CD4-positive, alpha-beta T cell (primary cell): ENCODE measurements around the gene CHP1. TPM values are rescaled to one million over a fixed set of nuclear protein-coding genes. Genes with fewer than 3 reads are reported as not detected.

ENCODE experiments used
- ATAC-seq: fragments of 200-7000 bp; cut with Tn5 transposase; one replicate; pipeline ENCODE4 v1.10.0; 2022; ENCODE audit warnings: mild to moderate bottlenecking; ENCODE audit not compliant: poor library complexity
- CTCF ChIA-PET: fragments of 350-600 bp; sonication (Branson Sonifier 250); formaldehyde crosslinking; loops from one replicate; lab custom pipeline; 2021; ENCODE audit warnings: antibody characterized with exemption, inconsistent platforms; lab: Charles Lee
- POLR2A ChIA-PET: fragments of 350-600 bp; sonication (Branson Sonifier 250); formaldehyde crosslinking; loops from one replicate; lab custom pipeline; 2021; ENCODE audit warnings: antibody characterized with exemption, inconsistent platforms; lab: Charles Lee
- DNase-seq, 14 experiments: peaks; one replicate each; pipeline ENCODE4 v3.0.0-alpha.2; 2013 to 2020; ENCODE audit warnings: mixed read lengths in 2 of 14
- H3K27ac ChIP-seq, 2 donors: one replicate each; pipeline versions ENCODE4 v1.5.1 to v1.7.0; 2013; ENCODE audit warnings: low read length in 2 of 2, low read depth in 1 of 2, mild to moderate bottlenecking in 1 of 2
- H3K27me3 ChIP-seq, 2 experiments: 1 replicate in 1 of 2; 2 replicates in 1 of 2; pipeline versions ENCODE4 v1.6.1 to v1.7.0; 2013; ENCODE audit warnings: low read length in 2 of 2, control low read depth in 1 of 2, mild to moderate bottlenecking in 1 of 2, moderate library complexity in 1 of 2; ENCODE audit not compliant: insufficient read depth in 2 of 2, control insufficient read depth in 1 of 2
- H3K36me3 ChIP-seq: one replicate; pipeline ENCODE4 v1.6.1; 2013; ENCODE audit warnings: low read length, control low read depth; ENCODE audit not compliant: insufficient read depth
- H3K4me1 ChIP-seq: one replicate; pipeline ENCODE4 v1.6.1; 2013; ENCODE audit warnings: low read length, control low read depth; ENCODE audit not compliant: insufficient read depth
- H3K4me3 ChIP-seq: one replicate; pipeline ENCODE4 v1.5.1; 2013; ENCODE audit warnings: mild to moderate bottlenecking, low read length, moderate library complexity
- H3K9me3 ChIP-seq, 2 experiments: 1 replicate in 1 of 2; 2 replicates in 1 of 2; pipeline versions ENCODE4 v1.6.1 to v1.7.0; 2013; ENCODE audit warnings: low read length in 2 of 2, mild to moderate bottlenecking in 2 of 2, control low read depth in 1 of 2, moderate library complexity in 1 of 2; ENCODE audit not compliant: control insufficient read depth in 1 of 2, insufficient read depth in 1 of 2
- H3K27ac Mint-ChIP-seq: one replicate; pipeline ENCODE4 v1.8.0; 2020; ENCODE audit warnings: mixed read lengths
- H3K27me3 Mint-ChIP-seq: one replicate; pipeline ENCODE4 v1.8.0; 2021; ENCODE audit warnings: mixed read lengths
- H3K36me3 Mint-ChIP-seq: one replicate; pipeline ENCODE4 v1.8.0; 2021; ENCODE audit warnings: low read depth, mixed read lengths
- H3K4me1 Mint-ChIP-seq: one replicate; pipeline ENCODE4 v1.8.0; 2021; ENCODE audit warnings: low read depth, mixed read lengths
- H3K4me3 Mint-ChIP-seq: one replicate; pipeline ENCODE4 v1.8.0; 2020; ENCODE audit warnings: mild to moderate bottlenecking, mixed read lengths
- H3K9me3 Mint-ChIP-seq: one replicate; pipeline ENCODE4 v1.8.0; 2020; ENCODE audit warnings: mixed read lengths
- CTCF ChIP-seq: fragments of 200-600 bp; IDR thresholded peaks from one replicate; pipeline ENCODE4 v1.8.0; 2022; ENCODE audit warnings: antibody characterized with exemption, mild to moderate bottlenecking
- intact Hi-C, 2 experiments: fragments of 100-400 bp; cut with DNase I in 1 of 2; cut with micrococcal nuclease in 1 of 2; formaldehyde crosslinking; loops; one replicate each; pipeline versions ENCODE4 v1.15.1 to v1.9.0; 2023 to 2025; cut with DNase I, micrococcal nuclease
- total RNA-seq, 174 experiments: library from RNA in 2 of 174; stranded (reverse) in 2 of 174; gene quantifications; one replicate each; pipeline ENCODE4 v1.2.3 and lab custom pipeline; 2021 to 2026

The CHP1 gene
- total RNA-seq, 2 experiments from 2014 or later: 20.7 to 25.5 TPM

GRCh38 chr15:41251411-41251810 is 20.3 kb downstream of the CHP1 start:
- H3K4me1 ChIP-seq: no peaks in the 10 kb centered on the region
- Mint-ChIP-seq H3K9me3 (no peaks in the 10 kb centered on the region), H3K27ac (no peak overlapping the region), H3K4me3 (no peak overlapping the region), H3K27me3 (no peaks in the 10 kb centered on the region), H3K4me1 (no peaks in the 10 kb centered on the region), H3K36me3 (peaks cover 13% of the 10 kb centered on the region)
- peaks cover 21% of the 10 kb centered on the region for H3K36me3 ChIP-seq
- no peak for TF ChIP-seq CTCF
- CTCF ChIA-PET: no interaction called here
- no peaks in the 10 kb centered on the region for H3K9me3 ChIP-seq
- H3K27me3 ChIP-seq: no peaks in the 10 kb centered on the region
- H3K4me3 ChIP-seq: no peak overlapping the region
- DNase-seq (no peak), ATAC-seq (no peak)
- no peak overlapping the region for H3K27ac ChIP-seq
- POLR2A ChIA-PET: interaction anchor here (1.1 kb wide), 1 partner anchor 20 kb away, joined by 4 read pairs; the partner anchor contains the start of gene CHP1
- intact Hi-C loops: no loop called here

- H3K27me3 Mint-ChIP-seq: no peaks in the 10 kb centered on the region
- peaks cover 26% of the 10 kb centered on the region for H3K36me3 ChIP-seq
- no peak overlapping the region for H3K27ac Mint-ChIP-seq
- peaks cover 33% of the 10 kb centered on the region for H3K36me3 Mint-ChIP-seq
- no peak for TF ChIP-seq CTCF
- H3K27me3 ChIP-seq: no peaks in the 10 kb centered on the region
- DNase-seq: no peak
- ChIA-PET CTCF (no interaction called here), POLR2A (no interaction called here)
- no peaks in the 10 kb centered on the region for H3K9me3 ChIP-seq
- intact Hi-C loops: no loop called here
- no peak overlapping the region for H3K4me3 ChIP-seq
- ATAC-seq: no peak
- H3K4me1 Mint-ChIP-seq: no peaks in the 10 kb centered on the region
- no peaks in the 10 kb centered on the region for H3K4me1 ChIP-seq
- H3K27ac ChIP-seq: no peak overlapping the region
- H3K4me3 Mint-ChIP-seq: no peak overlapping the region
- no peaks in the 10 kb centered on the region for H3K9me3 Mint-ChIP-seq
Observed at GRCh38 chr15:41254560-41254959, 23.5 kb downstream of the CHP1 start.

GRCh38 chr15:41256103-41256502 is 25.0 kb downstream of the CHP1 start:
- no peak for ATAC-seq
- Histone ChIP-seq H3K27ac (no peak overlapping the region), H3K9me3 (no peaks in the 10 kb centered on the region), H3K36me3 (peaks cover 28% of the 10 kb centered on the region), H3K4me1 (no peaks in the 10 kb centered on the region), H3K4me3 (no peak overlapping the region), H3K27me3 (no peaks in the 10 kb centered on the region)
- H3K27me3 Mint-ChIP-seq: no peaks in the 10 kb centered on the region
- intact Hi-C loops: no loop called here
- TF ChIP-seq CTCF: no peak
- H3K4me3 Mint-ChIP-seq: no peak overlapping the region
- H3K9me3 Mint-ChIP-seq: no peaks in the 10 kb centered on the region
- DNase-seq: no peak
- H3K36me3 Mint-ChIP-seq: peaks cover 34% of the 10 kb centered on the region
- H3K4me1 Mint-ChIP-seq: no peaks in the 10 kb centered on the region
- CTCF ChIA-PET: no interaction called here
- H3K27ac Mint-ChIP-seq: no peak overlapping the region
- POLR2A ChIA-PET: no interaction called here
